CD14-positive monocyte (primary cell): Measurements from ENCODE around the gene STON2. TPM values are rescaled to one million over a fixed set of nuclear protein-coding genes. Genes with fewer than 3 reads are reported as not detected.
A peak's percentile ranks its signal among the peaks of the same experiment; 100 is the strongest.

Experiments used
- DNase-seq, 3 donors: peaks; one replicate each; pipeline ENCODE4 v3.0.0-alpha.2; 2011 to 2022
- H2AFZ ChIP-seq: 2 replicates; pipeline ENCODE4 v1.6.0; 2012; ENCODE audit warnings: mild to moderate bottlenecking, low read depth, low read length, inconsistent platforms; ENCODE audit not compliant: insufficient read depth, poor library complexity, severe bottlenecking
- H3K27ac ChIP-seq, 2 donors: 1 replicate in 1 of 2; 2 replicates in 1 of 2; pipeline ENCODE4 v1.5.1; 2012 to 2013; ENCODE audit warnings: low read length in 2 of 2, control low read depth in 1 of 2, inconsistent platforms in 1 of 2, low read depth in 1 of 2, mild to moderate bottlenecking in 1 of 2
- H3K27me3 ChIP-seq, 2 donors: one replicate each; pipeline versions ENCODE4 v1.6.0 to v1.6.1; 2011 to 2013; ENCODE audit warnings: low read length in 2 of 2; ENCODE audit not compliant: control insufficient read depth in 2 of 2, insufficient read depth in 2 of 2
- H3K36me3 ChIP-seq, 2 donors: replicated peaks in 1 of 2; 1 replicate in 1 of 2; 2 replicates in 1 of 2; pipeline versions ENCODE4 v1.5.1 to v1.6.1; 2012 to 2013; ENCODE audit warnings: low read length in 2 of 2, control low read depth in 1 of 2, inconsistent platforms in 1 of 2, mild to moderate bottlenecking in 1 of 2; ENCODE audit not compliant: insufficient read depth in 2 of 2, control insufficient read depth in 1 of 2
- H3K4me1 ChIP-seq, 2 donors: 1 replicate in 1 of 2; 2 replicates in 1 of 2; pipeline versions ENCODE4 v1.5.1 to v1.6.1; 2012 to 2013; ENCODE audit warnings: low read length in 2 of 2, control low read depth in 1 of 2, inconsistent platforms in 1 of 2, mild to moderate bottlenecking in 1 of 2, moderate library complexity in 1 of 2; ENCODE audit not compliant: insufficient read depth in 2 of 2, control insufficient read depth in 1 of 2
- H3K4me2 ChIP-seq: replicated peaks from 2 replicates; pipeline ENCODE3; 2012; ENCODE audit warnings: low read length, moderate library complexity, mild to moderate bottlenecking; ENCODE audit not compliant: poor library complexity, severe bottlenecking; ENCODE audit errors: extremely low read depth
- H3K4me3 ChIP-seq, 3 experiments: fragments of 200-600 bp in 1 of 3; sonication (generic) in 1 of 3; replicated peaks in 1 of 3; 1 replicate in 2 of 3; 2 replicates in 1 of 3; pipeline ENCODE4 v1.5.1; 2011 to 2013; ENCODE audit warnings: low read length in 3 of 3, mild to moderate bottlenecking in 3 of 3, control low read depth in 2 of 3, low read depth in 2 of 3, inconsistent platforms in 1 of 3, moderate library complexity in 1 of 3
- H3K79me2 ChIP-seq: 2 replicates; pipeline ENCODE4 v1.6.0; 2012; ENCODE audit warnings: mild to moderate bottlenecking, control low read depth, inconsistent platforms, low read length, moderate library complexity; ENCODE audit not compliant: insufficient read depth
- H3K9ac ChIP-seq: 2 replicates; pipeline ENCODE4 v1.6.0; 2017; ENCODE audit warnings: low read length, mild to moderate bottlenecking; ENCODE audit not compliant: insufficient read depth, poor library complexity, severe bottlenecking
- H3K9me3 ChIP-seq, 2 donors: replicated peaks in 1 of 2; 1 replicate in 1 of 2; 2 replicates in 1 of 2; pipeline versions ENCODE4 v1.5.1 to v1.6.1; 2012 to 2013; ENCODE audit warnings: low read length in 2 of 2, control low read depth in 1 of 2; ENCODE audit not compliant: control insufficient read depth in 1 of 2, insufficient read depth in 1 of 2
- H4K20me1 ChIP-seq: 2 replicates; pipeline ENCODE4 v1.6.0; 2012; ENCODE audit warnings: mild to moderate bottlenecking, low read length, control low read depth, moderate library complexity; ENCODE audit not compliant: insufficient read depth
- H3K27ac Mint-ChIP-seq, 7 donors: one replicate each; pipeline ENCODE4 v1.8.0; 2020; ENCODE audit warnings: mild to moderate bottlenecking in 7 of 7, mixed read lengths in 7 of 7, moderate library complexity in 6 of 7, inconsistent platforms in 2 of 7
- H3K27me3 Mint-ChIP-seq, 3 donors: one replicate each; pipeline ENCODE4 v1.8.0; 2021 to 2022; ENCODE audit warnings: low read depth in 3 of 3, mild to moderate bottlenecking in 3 of 3, mixed read lengths in 3 of 3, moderate library complexity in 3 of 3, inconsistent platforms in 1 of 3
- H3K36me3 Mint-ChIP-seq, 2 donors: one replicate each; pipeline ENCODE4 v1.8.0; 2020; ENCODE audit warnings: mixed read lengths in 2 of 2, inconsistent platforms in 1 of 2, mild to moderate bottlenecking in 1 of 2
- H3K4me1 Mint-ChIP-seq: one replicate; pipeline ENCODE4 v1.8.0; 2020; ENCODE audit warnings: mild to moderate bottlenecking, mixed read lengths
- H3K4me3 Mint-ChIP-seq, 2 donors: one replicate each; pipeline ENCODE4 v1.8.0; 2020; ENCODE audit warnings: mild to moderate bottlenecking in 2 of 2, mixed read lengths in 2 of 2, moderate library complexity in 1 of 2
- H3K9me3 Mint-ChIP-seq, 7 donors: one replicate each; pipeline ENCODE4 v1.8.0; 2020 to 2022; ENCODE audit warnings: mixed read lengths in 7 of 7, mild to moderate bottlenecking in 6 of 7, moderate library complexity in 6 of 7, inconsistent platforms in 2 of 7
- CTCF ChIP-seq: fragments of 200-600 bp; IDR thresholded peaks from one replicate; pipeline ENCODE4 v1.8.0; 2022; ENCODE audit warnings: antibody characterized with exemption, mild to moderate bottlenecking
- WGBS: methylation state at CpG from one replicate; pipeline ENCODE4 v1.1.5; 2013; ENCODE audit warnings: missing lambda C conversion rate; ENCODE audit not compliant: insufficient coverage; 5-methylcytosine and 5-hydroxymethylcytosine counted together
- intact Hi-C, 2 donors: fragments of 100-400 bp; cut with micrococcal nuclease; formaldehyde crosslinking; loops; one replicate each; pipeline versions ENCODE4 v1.15.0 to v1.15.1; 2023
- polyA plus RNA-seq, 3 donors: library from polyadenylated mRNA; depleted of rRNA in 1 of 3; unstranded in 2 of 3; stranded (reverse) in 1 of 3; fragments of 300-500 nt in 2 of 3; fragments of >200 nt in 1 of 3; fragmentation: Illumina TruSeq in 2 of 3; gene quantifications; 1 replicate in 2 of 3; 2 replicates in 1 of 3; pipeline ENCODE4 v1.2.3, GENCODE V29; 2012 to 2021

Gene STON2
- polyA plus RNA-seq, 3 donors, result 1.6 to 3.2 (median 2.1) TPM

GRCh38 chr14:81401420-81402122 lies 1.4 kb upstream of the STON2 start:
- WGBS, result 70% methylated on average over 2 of the region's 2 CpGs

More at GRCh38 chr14:81401420-81402122, 1.4 kb upstream of the STON2 start:
- peaks cover 0 to 6% of the 10 kb centered on the region in 2 donors for H3K9me3 ChIP-seq
- H3K27ac Mint-ChIP-seq, result peak overlapping the region; percentile 82 to 95 (median 92)
- peaks cover 4 to 18% of the 10 kb centered on the region in 2 donors for H3K36me3 Mint-ChIP-seq
- peaks cover 36% of the 10 kb centered on the region for H3K4me1 Mint-ChIP-seq
- peaks cover 74 to 84% (median 79%) of the 10 kb centered on the region in 3 donors for H3K27me3 Mint-ChIP-seq
- H3K9me3 Mint-ChIP-seq, result peaks cover 4 to 22% (median 11%) of the 10 kb centered on the region in 7 donors
- H2AFZ ChIP-seq, result no peak overlapping the region
- peaks cover 3% of the 10 kb centered on the region for H4K20me1 ChIP-seq
- peaks cover 73 to 78% of the 10 kb centered on the region in 2 donors for H3K27me3 ChIP-seq
- H3K79me2 ChIP-seq, result no peaks in the 10 kb centered on the region
- peak overlapping the region; percentile 52 for H3K4me2 ChIP-seq
- no peak overlapping the region for H3K9ac ChIP-seq
- H3K4me3 ChIP-seq, result peak overlapping the region in 1 of 3 experiments; percentile 32
- H3K4me3 Mint-ChIP-seq, result peak overlapping the region in 1 of 2 donors; percentile 87
- H3K4me1 ChIP-seq, result peaks cover 34% of the 10 kb centered on the region in 2 donors
- intact Hi-C loops, result loop anchor here in 1 of 2 donors (2.0 kb wide), 1 partner anchor 15 kb away; no protein-coding TSS in a partner anchor
- no peaks in the 10 kb centered on the region for H3K36me3 ChIP-seq
- peak overlapping the region in 1 of 2 donors; percentile 79 for H3K27ac ChIP-seq
- DNase-seq, result peak; percentile 84 to 93 (median 90)
- TF ChIP-seq CTCF, result no peak
